PC-3 (cell line): ENCODE data around the gene SLC5A5.

Experiments used
- EZH2 ChIP-seq: fragments of 300-600 bp; sonication (generic); IDR thresholded peaks from one replicate; pipeline ENCODE4 v1.6.1; 2017; ENCODE audit warnings: antibody characterized with exemption, mild to moderate bottlenecking, low read length; ENCODE audit not compliant: unreplicated experiment
- EZH2phosphoT487 ChIP-seq: fragments of 300-600 bp; sonication (generic); IDR thresholded peaks from 2 replicates; pipeline ENCODE4 v1.6.1; 2018; ENCODE audit warnings: mild to moderate bottlenecking, antibody characterized with exemption, low read length, borderline replicate concordance
- TF ChIP-seq, protein P1 (sequence below): fragments of 300-600 bp; sonication (generic); conservative IDR thresholded peaks from 2 replicates; pipeline ENCODE4 v1.5.1; 2017; ENCODE audit warnings: antibody characterized with exemption, low read depth, mild to moderate bottlenecking, low read length

GRCh38 chr19:17824339-17824738, 47.4 kb upstream of the SLC5A5 start:
- TF ChIP-seq, protein P1, sequence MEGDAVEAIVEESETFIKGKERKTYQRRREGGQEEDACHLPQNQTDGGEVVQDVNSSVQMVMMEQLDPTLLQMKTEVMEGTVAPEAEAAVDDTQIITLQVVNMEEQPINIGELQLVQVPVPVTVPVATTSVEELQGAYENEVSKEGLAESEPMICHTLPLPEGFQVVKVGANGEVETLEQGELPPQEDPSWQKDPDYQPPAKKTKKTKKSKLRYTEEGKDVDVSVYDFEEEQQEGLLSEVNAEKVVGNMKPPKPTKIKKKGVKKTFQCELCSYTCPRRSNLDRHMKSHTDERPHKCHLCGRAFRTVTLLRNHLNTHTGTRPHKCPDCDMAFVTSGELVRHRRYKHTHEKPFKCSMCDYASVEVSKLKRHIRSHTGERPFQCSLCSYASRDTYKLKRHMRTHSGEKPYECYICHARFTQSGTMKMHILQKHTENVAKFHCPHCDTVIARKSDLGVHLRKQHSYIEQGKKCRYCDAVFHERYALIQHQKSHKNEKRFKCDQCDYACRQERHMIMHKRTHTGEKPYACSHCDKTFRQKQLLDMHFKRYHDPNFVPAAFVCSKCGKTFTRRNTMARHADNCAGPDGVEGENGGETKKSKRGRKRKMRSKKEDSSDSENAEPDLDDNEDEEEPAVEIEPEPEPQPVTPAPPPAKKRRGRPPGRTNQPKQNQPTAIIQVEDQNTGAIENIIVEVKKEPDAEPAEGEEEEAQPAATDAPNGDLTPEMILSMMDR: no peak
- TF ChIP-seq EZH2: no peak
- no peak for TF ChIP-seq EZH2phosphoT487
